NT2/D1 (cell line): ENCODE results near the gene TMEM260.

Experiments used
- SUZ12 ChIP-seq: IDR thresholded peaks from 2 replicates; pipeline ENCODE4 v1.6.1; 2011; ENCODE audit not compliant: insufficient read length, insufficient read depth; ENCODE audit errors: extremely low read depth
- YY1 ChIP-seq: IDR thresholded peaks from 2 replicates; pipeline ENCODE4 v1.6.1; 2011; ENCODE audit not compliant: insufficient read length, insufficient read depth
- ZNF274 ChIP-seq: IDR thresholded peaks from 2 replicates; pipeline ENCODE4 v1.6.1; 2011; ENCODE audit warnings: mild to moderate bottlenecking, low read depth, low read length

DNA sequence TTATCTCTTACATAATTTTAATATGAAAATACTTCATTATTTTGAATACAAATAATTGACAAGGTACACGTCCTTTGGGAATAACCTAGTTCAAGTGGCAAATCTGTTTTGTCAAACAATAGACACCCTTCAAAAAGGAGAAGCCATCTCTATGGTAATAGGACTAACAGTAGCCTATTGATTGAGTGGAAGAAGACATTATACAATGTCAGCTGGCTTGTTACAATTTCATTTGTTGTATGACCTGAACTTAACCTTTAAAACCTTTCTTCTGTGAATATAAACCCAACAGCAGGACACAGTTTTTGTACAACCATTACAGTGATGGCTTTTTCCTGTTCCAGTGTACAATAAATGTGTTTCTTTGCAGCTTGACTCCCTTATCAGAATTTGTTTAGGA, 8.1 kb downstream of the TMEM260 start:
- no peak for TF ChIP-seq ZNF274
- no peak for TF ChIP-seq SUZ12
- no peak for TF ChIP-seq YY1
